ENCODE data around the gene TEX44. TPM values are rescaled to one million over a fixed set of nuclear protein-coding genes. Genes with fewer than 3 reads are reported as not detected.

Gene TEX44
- total RNA-seq, 1 donor from 2014 or later, result not detected

GRCh38 chr2:231604101-231604684 lies 11.5 kb downstream of the TEX44 start:
- H3K27ac ChIP-seq (ENCODE audit: low read depth, low read length), result peak overlapping the region; percentile 100
- H3K36me3 ChIP-seq (ENCODE audit: control insufficient read depth in 3 of 3, insufficient read depth in 3 of 3, low read length in 3 of 3), result no peaks in the 10 kb centered on the region
- H3K4me1 ChIP-seq (ENCODE audit: control insufficient read depth in 3 of 3, insufficient read depth in 3 of 3, low read length in 3 of 3), result peaks cover 37 to 52% (median 38%) of the 10 kb centered on the region in 3 donors
- no peaks in the 10 kb centered on the region for H3K9me3 ChIP-seq (ENCODE audit: control insufficient read depth in 3 of 3, low read length in 3 of 3)
- peak overlapping the region; percentile 88 to 95 (median 95) for H3K9ac ChIP-seq (ENCODE audit: low read depth in 1 of 3, low read length in 3 of 3)
- H3K27me3 ChIP-seq (ENCODE audit: control insufficient read depth in 3 of 3, insufficient read depth in 3 of 3, low read length in 3 of 3), result no peaks in the 10 kb centered on the region
- H3K4me3 ChIP-seq (ENCODE audit: low read length in 3 of 3), result peak overlapping the region; percentile 69 to 83 (median 74)

- peak overlapping the region; percentile 88 to 95 (median 95) for H3K9ac ChIP-seq (ENCODE audit: low read depth in 1 of 3, low read length in 3 of 3)
- no peaks in the 10 kb centered on the region for H3K9me3 ChIP-seq (ENCODE audit: control insufficient read depth in 3 of 3, low read length in 3 of 3)
- H3K27me3 ChIP-seq (ENCODE audit: control insufficient read depth in 3 of 3, insufficient read depth in 3 of 3, low read length in 3 of 3), result no peaks in the 10 kb centered on the region
- no peaks in the 10 kb centered on the region for H3K36me3 ChIP-seq (ENCODE audit: control insufficient read depth in 3 of 3, insufficient read depth in 3 of 3, low read length in 3 of 3)
- peak overlapping the region; percentile 76 to 83 (median 78) for H3K4me3 ChIP-seq (ENCODE audit: low read length in 3 of 3)
- H3K27ac ChIP-seq (ENCODE audit: low read depth, low read length), result peak overlapping the region; percentile 100
- H3K4me1 ChIP-seq (ENCODE audit: control insufficient read depth in 3 of 3, insufficient read depth in 3 of 3, low read length in 3 of 3), result peaks cover 37 to 52% (median 38%) of the 10 kb centered on the region in 3 donors
These were observed 12.3 kb downstream of the TEX44 start for GRCh38 chr2:231604685-231605606.

GRCh38 chr2:231605607-231606091 lies 13.0 kb downstream of the TEX44 start:
- Histone ChIP-seq H3K9me3 (ENCODE audit: control insufficient read depth in 3 of 3, low read length in 3 of 3) (no peaks in the 10 kb centered on the region), H3K36me3 (ENCODE audit: control insufficient read depth in 3 of 3, insufficient read depth in 3 of 3, low read length in 3 of 3) (no peaks in the 10 kb centered on the region), H3K4me3 (ENCODE audit: low read length in 3 of 3) (peak overlapping the region; percentile 76 to 83 (median 78)), H3K27ac (ENCODE audit: low read depth, low read length) (peak overlapping the region; percentile 100), H3K27me3 (ENCODE audit: control insufficient read depth in 3 of 3, insufficient read depth in 3 of 3, low read length in 3 of 3) (no peaks in the 10 kb centered on the region), H3K4me1 (ENCODE audit: control insufficient read depth in 3 of 3, insufficient read depth in 3 of 3, low read length in 3 of 3) (peaks cover 37 to 50% (median 38%) of the 10 kb centered on the region in 3 donors), H3K9ac (ENCODE audit: low read depth in 1 of 3, low read length in 3 of 3) (peak overlapping the region; percentile 88 to 95 (median 95))

- peak overlapping the region; percentile 62 for H3K27ac ChIP-seq (ENCODE audit: low read depth, low read length)
- H3K9me3 ChIP-seq (ENCODE audit: control insufficient read depth in 3 of 3, low read length in 3 of 3), result no peaks in the 10 kb centered on the region
- peaks cover 43 to 49% (median 45%) of the 10 kb centered on the region in 3 donors for H3K4me1 ChIP-seq (ENCODE audit: control insufficient read depth in 3 of 3, insufficient read depth in 3 of 3, low read length in 3 of 3)
These were observed 14.3 kb downstream of the TEX44 start for GRCh38 chr2:231606941-231607340.

GRCh38 chr2:231611273-231612108 lies 18.8 kb downstream of the TEX44 start:
- no peak overlapping the region for H3K4me3 ChIP-seq (ENCODE audit: low read length in 3 of 3)
- H3K36me3 ChIP-seq (ENCODE audit: control insufficient read depth in 3 of 3, insufficient read depth in 3 of 3, low read length in 3 of 3), result no peaks in the 10 kb centered on the region
- peaks cover 39 to 52% (median 45%) of the 10 kb centered on the region in 3 donors for H3K4me1 ChIP-seq (ENCODE audit: control insufficient read depth in 3 of 3, insufficient read depth in 3 of 3, low read length in 3 of 3)
- H3K27me3 ChIP-seq (ENCODE audit: control insufficient read depth in 3 of 3, insufficient read depth in 3 of 3, low read length in 3 of 3), result no peaks in the 10 kb centered on the region
- no peaks in the 10 kb centered on the region for H3K9me3 ChIP-seq (ENCODE audit: control insufficient read depth in 3 of 3, low read length in 3 of 3)
- peak overlapping the region; percentile 32 to 74 (median 66) for H3K9ac ChIP-seq (ENCODE audit: low read depth in 1 of 3, low read length in 3 of 3)
- H3K27ac ChIP-seq (ENCODE audit: low read depth, low read length), result peak overlapping the region; percentile 96

More at GRCh38 chr2:231606941-231607340, 14.3 kb downstream of the TEX44 start:
- Histone ChIP-seq H3K9ac (ENCODE audit: low read depth in 1 of 3, low read length in 3 of 3) (peak overlapping the region in 2 of 3 donors; percentile 16 to 23), H3K36me3 (ENCODE audit: control insufficient read depth in 3 of 3, insufficient read depth in 3 of 3, low read length in 3 of 3) (no peaks in the 10 kb centered on the region), H3K27me3 (ENCODE audit: control insufficient read depth in 3 of 3, insufficient read depth in 3 of 3, low read length in 3 of 3) (no peaks in the 10 kb centered on the region), H3K4me3 (ENCODE audit: low read length in 3 of 3) (no peak overlapping the region)

- no peaks in the 10 kb centered on the region for H3K9me3 ChIP-seq (ENCODE audit: control insufficient read depth in 3 of 3, low read length in 3 of 3)
- H3K36me3 ChIP-seq (ENCODE audit: control insufficient read depth in 3 of 3, insufficient read depth in 3 of 3, low read length in 3 of 3), result no peaks in the 10 kb centered on the region
- peak overlapping the region; percentile 96 for H3K27ac ChIP-seq (ENCODE audit: low read depth, low read length)
- H3K9ac ChIP-seq (ENCODE audit: low read depth in 1 of 3, low read length in 3 of 3), result peak overlapping the region; percentile 52 to 74 (median 66)
- H3K27me3 ChIP-seq (ENCODE audit: control insufficient read depth in 3 of 3, insufficient read depth in 3 of 3, low read length in 3 of 3), result no peaks in the 10 kb centered on the region
- H3K4me1 ChIP-seq (ENCODE audit: control insufficient read depth in 3 of 3, insufficient read depth in 3 of 3, low read length in 3 of 3), result peaks cover 35 to 47% (median 42%) of the 10 kb centered on the region in 3 donors
- no peak overlapping the region for H3K4me3 ChIP-seq (ENCODE audit: low read length in 3 of 3)
These were observed 19.4 kb downstream of the TEX44 start for GRCh38 chr2:231612109-231612455.

- peak overlapping the region in 2 of 3 donors; percentile 17 to 71 for H3K4me3 ChIP-seq (ENCODE audit: low read length in 3 of 3)
- H3K27me3 ChIP-seq (ENCODE audit: control insufficient read depth in 3 of 3, insufficient read depth in 3 of 3, low read length in 3 of 3), result no peaks in the 10 kb centered on the region
- peak overlapping the region; percentile 66 to 84 (median 77) for H3K9ac ChIP-seq (ENCODE audit: low read depth in 1 of 3, low read length in 3 of 3)
- peak overlapping the region; percentile 96 for H3K27ac ChIP-seq (ENCODE audit: low read depth, low read length)
- no peaks in the 10 kb centered on the region for H3K36me3 ChIP-seq (ENCODE audit: control insufficient read depth in 3 of 3, insufficient read depth in 3 of 3, low read length in 3 of 3)
- no peaks in the 10 kb centered on the region for H3K9me3 ChIP-seq (ENCODE audit: control insufficient read depth in 3 of 3, low read length in 3 of 3)
- peaks cover 29 to 41% (median 37%) of the 10 kb centered on the region in 3 donors for H3K4me1 ChIP-seq (ENCODE audit: control insufficient read depth in 3 of 3, insufficient read depth in 3 of 3, low read length in 3 of 3)
These were observed 20.0 kb downstream of the TEX44 start for GRCh38 chr2:231612456-231613330.

GRCh38 chr2:231613331-231613662 lies 20.6 kb downstream of the TEX44 start:
- H3K4me3 ChIP-seq (ENCODE audit: low read length in 3 of 3), result peak overlapping the region in 2 of 3 donors; percentile 71 to 76
- H3K27me3 ChIP-seq (ENCODE audit: control insufficient read depth in 3 of 3, insufficient read depth in 3 of 3, low read length in 3 of 3), result no peaks in the 10 kb centered on the region
- peak overlapping the region; percentile 96 for H3K27ac ChIP-seq (ENCODE audit: low read depth, low read length)
- no peaks in the 10 kb centered on the region for H3K36me3 ChIP-seq (ENCODE audit: control insufficient read depth in 3 of 3, insufficient read depth in 3 of 3, low read length in 3 of 3)
- peak overlapping the region; percentile 61 to 84 (median 77) for H3K9ac ChIP-seq (ENCODE audit: low read depth in 1 of 3, low read length in 3 of 3)
- peaks cover 29 to 40% (median 37%) of the 10 kb centered on the region in 3 donors for H3K4me1 ChIP-seq (ENCODE audit: control insufficient read depth in 3 of 3, insufficient read depth in 3 of 3, low read length in 3 of 3)
- H3K9me3 ChIP-seq (ENCODE audit: control insufficient read depth in 3 of 3, low read length in 3 of 3), result no peaks in the 10 kb centered on the region

All from skeletal muscle tissue (tissue), 4 donors.